ENCODE results near the gene HDAC1. TPM values are rescaled to one million over a fixed set of nuclear protein-coding genes. Genes with fewer than 3 reads are reported as not detected.

The HDAC1 gene
- total RNA-seq, 1 donor from 2014 or later = 41.0 TPM

Other genes with a start within 250 kb of the HDAC1 start
- gene TMEM39B, start 219.1 kb upstream of the HDAC1 start, total RNA-seq = 6.1 TPM
- 69.4 TPM for gene KPNA6, start 184.0 kb upstream of the HDAC1 start, total RNA-seq
- gene TXLNA, start 112.4 kb upstream of the HDAC1 start, total RNA-seq = 15.5 TPM
- 25.0 TPM for gene CCDC28B, start 91.5 kb upstream of the HDAC1 start, total RNA-seq
- gene IQCC, start 86.4 kb upstream of the HDAC1 start, total RNA-seq = 0.97 TPM
- gene DCDC2B, start 83.0 kb upstream of the HDAC1 start, total RNA-seq = not detected
- gene TMEM234, start 69.7 kb upstream of the HDAC1 start, total RNA-seq = 7.5 TPM
- gene EIF3I, start 69.7 kb upstream of the HDAC1 start, total RNA-seq = 97.2 TPM
- 8.1 TPM for gene FAM167B, start 44.9 kb upstream of the HDAC1 start, total RNA-seq
- gene LCK, start 40.8 kb upstream of the HDAC1 start, total RNA-seq = 0.51 TPM
- 16.1 TPM for gene MARCKSL1, start 44.1 kb downstream of the HDAC1 start, total RNA-seq
- 1.7 TPM for gene FAM229A, start 70.4 kb downstream of the HDAC1 start, total RNA-seq
- 1.0 TPM for gene TSSK3, start 70.5 kb downstream of the HDAC1 start, total RNA-seq
- gene BSDC1, start 102.4 kb downstream of the HDAC1 start, total RNA-seq = 43.7 TPM
- gene ZBTB8B, start 173.0 kb downstream of the HDAC1 start, total RNA-seq = not detected
- 2.9 TPM for gene ZBTB8A, start 247.3 kb downstream of the HDAC1 start, total RNA-seq